Coronary artery (tissue), 2 donors: Measurements from ENCODE around the gene HSPA12A.

ENCODE experiments used
- DNase-seq: peaks from one replicate; pipeline ENCODE4 v3.0.0-alpha.2; 2017; ENCODE audit warnings: low spot score
- H3K27ac ChIP-seq, 2 donors: fragments of 200-600 bp; sonication (generic); one replicate each; pipeline ENCODE4 v1.5.1; 2016 to 2019
- H3K4me3 ChIP-seq: fragments of 200-600 bp; sonication (generic); 2 replicates; pipeline ENCODE4 v1.5.1; 2016; ENCODE audit warnings: mild to moderate bottlenecking, moderate library complexity
- CTCF ChIP-seq: fragments of 200-600 bp; sonication (generic); IDR thresholded peaks from one replicate; pipeline ENCODE4 v1.5.1; 2019; ENCODE audit warnings: antibody characterized with exemption

Gene HSPA12A

GRCh38 chr10:116685807-116686206 is 56.6 kb downstream of the HSPA12A start:
- TF ChIP-seq CTCF: no peak
- Histone ChIP-seq H3K27ac (no peak overlapping the region), H3K4me3 (no peak overlapping the region)
- no peak for DNase-seq

DNA sequence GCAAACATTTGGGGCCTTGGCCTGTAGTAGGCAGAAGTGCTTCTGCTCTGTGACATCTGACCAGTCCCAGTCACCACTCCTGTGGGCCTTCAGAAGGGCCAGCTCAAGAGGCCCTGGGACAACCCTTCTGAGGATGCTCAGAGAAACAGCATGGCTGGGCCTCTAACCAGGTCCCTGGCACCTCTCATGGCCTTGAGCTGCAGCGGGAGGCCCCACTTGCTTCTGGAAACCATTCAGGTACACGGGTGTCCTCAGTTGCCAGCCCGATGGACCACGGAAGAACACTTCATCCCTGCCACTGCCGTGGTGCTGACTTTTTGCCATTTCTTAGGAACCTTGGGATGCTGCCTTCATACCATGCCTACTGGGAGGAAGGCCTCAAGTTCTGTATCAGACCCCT is 57.6 kb downstream of the HSPA12A start:
- no peak for DNase-seq
- Histone ChIP-seq H3K4me3 (no peak overlapping the region), H3K27ac (no peak overlapping the region)
- TF ChIP-seq CTCF: no peak

DNA sequence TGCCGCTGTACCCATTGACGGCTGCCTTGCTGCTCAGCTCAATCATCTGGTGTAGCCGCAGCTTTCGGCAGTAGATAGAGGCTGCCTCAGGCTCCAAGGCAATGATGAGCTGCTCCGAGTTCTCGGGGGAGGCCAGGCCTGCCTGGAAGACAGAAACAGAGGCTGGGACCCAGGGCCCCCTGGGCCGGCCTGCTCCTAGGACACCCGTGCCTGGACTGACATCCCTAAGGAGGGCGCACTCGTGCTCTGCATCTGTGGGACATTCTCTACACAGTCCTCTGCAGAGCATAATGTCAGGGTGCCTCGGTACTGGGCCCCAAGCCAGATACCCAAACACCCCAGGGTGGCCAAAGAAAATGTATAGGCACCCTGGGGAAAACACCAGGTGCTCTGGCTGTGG is 58.5 kb downstream of the HSPA12A start:
- H3K4me3 ChIP-seq: no peak overlapping the region
- no peak overlapping the region for H3K27ac ChIP-seq
- DNase-seq: no peak
- TF ChIP-seq CTCF: no peak

- Histone ChIP-seq H3K4me3 (no peak overlapping the region), H3K27ac (no peak overlapping the region)
- TF ChIP-seq CTCF: no peak
- DNase-seq: no peak
These were observed 59.2 kb downstream of the HSPA12A start for GRCh38 chr10:116683166-116683565.

GRCh38 chr10:116679351-116679750 is 63.0 kb downstream of the HSPA12A start:
- no peak for DNase-seq
- Histone ChIP-seq H3K27ac (no peak overlapping the region), H3K4me3 (no peak overlapping the region)
- TF ChIP-seq CTCF: no peak

DNA sequence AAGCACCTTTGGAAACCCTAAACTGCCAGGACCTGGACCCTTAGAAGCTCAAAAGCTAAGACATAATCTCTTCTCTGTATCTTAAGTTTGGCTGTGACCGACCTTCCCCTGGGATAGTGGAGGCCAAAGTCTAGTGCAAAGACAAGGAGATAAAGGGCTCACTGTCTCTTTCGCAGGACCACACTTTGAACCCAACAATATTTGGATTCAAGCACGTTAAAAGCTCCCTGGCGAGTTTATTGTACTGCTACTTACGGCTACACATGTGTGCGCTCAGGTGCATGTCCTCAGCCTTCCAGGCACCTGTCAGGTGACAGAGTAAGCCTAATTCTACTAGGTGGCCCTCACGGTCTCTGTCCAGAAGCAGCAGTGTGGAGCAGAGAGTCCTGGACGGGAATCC is 65.7 kb downstream of the HSPA12A start:
- no peak for DNase-seq
- no peak for TF ChIP-seq CTCF
- H3K4me3 ChIP-seq: no peak overlapping the region
- H3K27ac ChIP-seq: no peak overlapping the region

- no peak overlapping the region for H3K27ac ChIP-seq
- TF ChIP-seq CTCF: no peak
- no peak for DNase-seq
These were observed 66.2 kb downstream of the HSPA12A start for GRCh38 chr10:116676118-116676517.

More at GRCh38 chr10:116676118-116676517, 66.2 kb downstream of the HSPA12A start:
- H3K4me3 ChIP-seq: no peak overlapping the region
